Glomerular endothelial cell (primary cell): ENCODE results near the gene TMEM186. TPM values are rescaled to one million over a fixed set of nuclear protein-coding genes. Genes with fewer than 3 reads are reported as not detected.
"Not testable (repeated sequence)": the region's sequence is repeated elsewhere in the genome, so short reads cannot be mapped to it uniquely, and the experiment has no call there.

ENCODE experiments used
- DNase-seq: peaks from one replicate; pipeline ENCODE4 v3.0.0-alpha.2; 2011; ENCODE audit warnings: low read depth, low spot score; ENCODE audit errors: extremely low read depth
- total RNA-seq: library from RNA; depleted of rRNA; stranded (reverse); fragments of >200 nt; gene quantifications from 2 replicates; pipeline ENCODE4 v1.2.3, GENCODE V29; 2015

Gene TMEM186
- total RNA-seq, 1 donor from 2014 or later = 6.1 TPM

DNA sequence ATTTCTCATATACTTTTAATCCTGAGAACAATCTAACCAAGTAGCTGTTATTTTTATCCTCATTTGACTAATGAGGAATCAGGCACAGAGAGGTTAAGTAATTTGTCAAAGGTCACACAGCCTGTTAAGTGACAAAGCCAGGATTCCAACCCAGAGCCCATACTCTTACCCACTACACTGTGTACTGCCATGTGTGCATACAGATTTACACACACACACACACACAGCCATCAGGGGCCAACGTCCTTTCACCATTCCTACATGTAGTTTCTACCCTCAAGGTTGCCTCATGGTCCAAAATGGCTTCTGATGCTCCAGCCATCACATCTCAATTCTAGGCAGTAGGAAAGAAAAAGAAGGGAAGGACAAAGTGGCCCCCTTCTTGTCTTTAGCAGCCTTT lies 22.1 kb downstream of the TMEM186 start:
- no peak for DNase-seq

DNA sequence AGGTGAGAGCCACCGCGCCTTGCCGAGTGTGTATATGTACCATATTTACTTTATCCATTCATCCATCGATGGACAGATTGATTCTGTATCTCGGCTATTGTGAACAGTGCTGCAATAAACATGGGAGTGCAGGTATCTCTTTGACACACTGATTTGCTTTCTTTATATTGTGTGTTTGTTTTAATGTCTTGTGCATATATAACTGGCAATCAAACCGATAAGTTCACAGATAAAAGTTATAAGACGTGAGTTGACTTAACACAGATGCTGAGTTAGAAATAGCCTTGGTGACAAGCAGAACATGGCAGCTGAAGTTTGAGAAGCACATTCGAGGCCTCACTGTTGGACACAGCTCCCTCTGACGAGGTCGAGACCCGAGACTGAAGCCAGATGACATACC lies 23.2 kb downstream of the TMEM186 start:
- DNase-seq = no peak

DNA sequence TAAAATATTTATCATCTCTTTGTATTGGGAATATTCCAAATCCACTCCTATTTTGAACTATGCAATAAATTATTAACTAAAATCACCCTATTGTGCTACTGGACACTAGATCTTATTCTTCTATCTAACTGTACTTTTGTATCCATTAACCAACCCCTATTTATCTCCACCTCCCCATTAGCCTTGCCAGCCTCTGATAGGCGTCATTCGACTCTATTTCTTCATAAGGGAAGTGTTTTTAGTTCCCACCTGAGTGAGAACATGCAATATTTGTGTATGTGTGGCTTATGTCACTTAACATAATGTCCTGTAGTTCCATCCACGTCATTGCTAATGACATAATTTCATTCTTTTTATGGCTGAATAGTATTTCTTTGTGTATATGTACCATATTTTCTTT lies 23.9 kb downstream of the TMEM186 start:
- no peak for DNase-seq

DNA sequence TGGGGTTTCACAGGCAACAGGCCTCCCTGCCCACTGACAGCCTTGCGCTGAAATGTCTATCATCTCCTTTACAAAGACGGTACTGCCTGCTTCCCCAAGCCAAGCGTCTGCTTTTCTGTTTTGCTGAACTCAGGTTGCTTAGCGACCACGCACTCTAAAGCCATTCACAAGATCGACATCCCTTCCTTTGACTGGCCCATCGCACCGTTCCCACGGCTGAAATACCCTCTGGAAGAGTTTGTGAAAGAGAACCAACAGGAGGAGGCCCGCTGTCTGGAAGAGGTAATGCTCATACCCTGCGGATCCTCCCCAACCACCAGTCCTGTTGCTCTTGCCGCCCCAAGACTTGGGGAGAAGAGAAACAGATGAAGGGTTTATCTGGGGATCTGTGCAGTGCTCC lies 28.7 kb downstream of the TMEM186 start:
- DNase-seq = no peak

DNA sequence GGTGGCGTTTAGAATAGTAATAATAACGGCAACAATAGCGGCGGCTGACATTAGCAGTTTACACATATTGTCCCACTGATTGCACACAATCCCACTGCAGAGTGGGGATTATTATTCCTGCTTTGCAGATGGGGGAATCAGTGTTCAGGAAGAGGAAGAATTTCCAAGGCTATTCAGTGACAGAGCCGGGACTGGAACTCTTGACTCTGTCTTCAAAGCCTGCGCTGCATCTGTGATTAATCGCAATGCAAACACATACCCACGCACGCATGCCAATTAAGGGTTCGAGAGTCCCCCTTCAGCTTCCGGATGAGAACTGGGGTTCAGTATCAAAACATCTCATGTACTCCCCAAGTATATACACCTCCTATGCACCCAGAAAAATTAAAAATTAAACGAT lies 29.2 kb downstream of the TMEM186 start:
- DNase-seq = no peak

DNA sequence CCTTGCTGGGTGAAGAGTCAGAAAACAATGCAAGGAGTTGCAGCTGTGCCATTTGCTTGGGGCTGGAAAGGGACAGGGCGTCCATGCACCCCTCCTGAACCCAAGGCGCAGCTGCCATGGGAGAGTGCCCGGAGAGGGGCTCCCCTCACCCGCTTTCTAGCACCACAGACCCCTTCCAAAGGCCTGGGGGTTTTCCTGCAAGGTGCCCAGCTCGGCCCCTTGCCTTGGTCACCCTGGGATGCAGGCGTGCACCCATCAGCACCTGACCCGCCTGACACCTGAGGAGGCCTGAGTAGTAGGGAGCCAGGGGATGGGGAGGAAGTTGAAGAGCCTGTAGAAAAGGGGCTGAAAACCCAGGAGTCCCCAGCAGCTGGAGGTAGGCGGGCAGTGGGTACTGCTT lies 30.3 kb downstream of the TMEM186 start:
- DNase-seq = no peak

DNA sequence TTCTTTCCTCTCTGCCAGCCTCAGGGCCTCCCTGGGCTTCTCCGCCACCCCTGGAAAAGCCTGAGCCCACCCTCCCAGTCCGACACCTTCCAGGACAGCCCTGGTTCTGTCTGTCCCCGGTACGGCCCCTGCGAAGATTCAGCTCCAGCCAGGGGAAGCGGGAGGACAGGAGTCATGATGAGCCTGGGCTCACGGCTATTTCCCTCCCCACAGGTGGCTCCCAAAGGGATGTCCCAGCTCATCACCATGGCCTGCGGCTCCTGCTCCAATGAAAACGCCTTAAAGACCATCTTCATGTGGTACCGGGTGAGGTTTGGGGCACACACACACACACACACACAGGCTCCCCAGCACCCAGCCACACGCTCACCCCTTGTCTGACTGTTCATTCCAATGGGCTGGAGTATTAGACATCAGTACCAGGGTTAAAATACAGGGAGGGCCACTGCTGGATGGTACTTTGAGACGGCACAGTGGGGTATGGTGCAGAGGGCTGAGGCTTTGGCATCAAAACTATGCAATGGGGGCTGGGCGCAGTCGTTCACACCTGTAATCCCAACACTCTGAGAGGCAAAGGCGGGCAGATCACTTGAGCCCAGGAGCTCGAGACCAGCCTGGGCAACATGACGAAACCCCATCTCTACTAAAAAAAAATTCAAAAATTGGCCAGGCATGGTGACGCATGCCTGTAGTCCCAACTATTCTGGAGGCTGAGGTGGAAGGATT lies 32.8 kb downstream of the TMEM186 start:
- DNase-seq = no peak

DNA sequence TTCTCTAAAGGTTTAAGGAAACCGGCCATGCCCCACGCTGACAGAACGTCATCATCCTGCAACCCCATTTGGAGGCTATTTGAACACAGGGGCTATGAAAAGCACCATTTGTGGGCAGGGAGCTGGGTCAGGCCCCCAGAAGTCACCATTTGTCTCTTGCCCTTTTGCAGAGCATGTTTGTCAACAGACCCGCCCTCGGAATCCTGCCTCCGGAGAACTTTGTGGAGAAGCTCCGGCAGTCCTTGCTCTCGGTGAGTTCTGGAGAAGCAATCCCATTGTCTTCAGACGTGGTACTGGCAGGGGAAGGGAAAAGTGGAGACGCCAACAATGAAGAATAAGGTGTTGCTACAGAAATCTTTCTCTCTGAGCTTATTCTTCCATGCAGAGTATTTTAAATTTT lies 33.5 kb downstream of the TMEM186 start:
- no peak for DNase-seq

DNA sequence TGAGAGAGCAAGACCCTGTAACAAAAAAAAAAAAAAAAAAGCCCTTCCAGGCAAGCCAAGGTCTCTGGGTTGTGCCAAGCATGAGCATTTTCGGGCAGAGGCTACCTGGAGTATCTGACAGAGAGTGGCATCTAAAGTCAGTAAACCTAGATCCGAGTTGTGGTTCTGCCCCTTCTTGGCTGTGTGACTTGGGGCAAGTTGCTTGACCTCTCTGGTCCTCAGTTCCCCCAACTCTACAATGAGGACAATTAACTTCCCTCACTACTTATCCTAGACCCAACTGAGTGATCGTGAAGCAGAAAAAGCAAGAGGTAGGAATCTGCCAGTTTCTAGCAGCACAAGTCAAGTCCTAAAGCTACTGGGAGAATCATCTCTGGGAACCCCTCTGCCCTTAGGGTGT lies 34.4 kb downstream of the TMEM186 start:
- DNase-seq = no peak

DNA sequence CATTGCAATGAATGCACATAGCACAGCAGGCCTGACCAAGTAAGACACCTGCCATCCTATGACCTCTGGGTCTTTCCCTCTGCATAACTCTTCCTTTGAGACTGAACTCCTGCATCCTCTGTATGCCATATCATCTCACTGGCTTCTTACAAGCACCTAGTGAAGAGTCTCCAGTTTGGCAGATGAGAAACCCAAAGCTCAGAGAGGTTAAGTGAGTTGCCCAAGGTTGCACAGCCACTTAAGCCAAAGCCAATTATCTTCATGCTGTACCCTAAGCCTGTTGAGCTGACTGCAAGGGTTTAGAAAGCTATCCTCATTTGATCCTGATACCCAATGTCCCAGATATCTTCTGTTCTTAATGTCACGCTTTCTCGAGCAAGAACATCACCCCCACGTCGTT lies 35.2 kb downstream of the TMEM186 start:
- DNase-seq = no peak

DNA sequence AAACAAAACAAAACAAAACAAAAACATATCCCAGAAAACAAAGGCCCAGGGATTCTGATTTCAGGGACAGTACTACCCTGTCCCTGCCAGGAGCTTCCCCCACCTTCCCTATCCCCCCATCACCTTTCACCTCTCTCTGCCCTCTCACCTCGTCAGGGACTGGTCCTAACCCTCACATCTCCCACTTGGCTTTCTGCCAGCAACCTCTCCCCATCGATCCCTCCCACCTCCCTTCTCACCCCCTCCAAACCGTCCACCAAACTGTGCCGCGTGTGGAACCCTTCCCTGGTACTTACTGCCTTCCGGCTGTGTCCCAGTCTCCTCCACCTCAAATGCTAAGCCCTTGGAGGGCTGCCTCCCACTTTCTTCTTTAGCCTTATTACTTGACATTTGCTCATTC lies 36.4 kb downstream of the TMEM186 start:
- no peak for DNase-seq

DNA sequence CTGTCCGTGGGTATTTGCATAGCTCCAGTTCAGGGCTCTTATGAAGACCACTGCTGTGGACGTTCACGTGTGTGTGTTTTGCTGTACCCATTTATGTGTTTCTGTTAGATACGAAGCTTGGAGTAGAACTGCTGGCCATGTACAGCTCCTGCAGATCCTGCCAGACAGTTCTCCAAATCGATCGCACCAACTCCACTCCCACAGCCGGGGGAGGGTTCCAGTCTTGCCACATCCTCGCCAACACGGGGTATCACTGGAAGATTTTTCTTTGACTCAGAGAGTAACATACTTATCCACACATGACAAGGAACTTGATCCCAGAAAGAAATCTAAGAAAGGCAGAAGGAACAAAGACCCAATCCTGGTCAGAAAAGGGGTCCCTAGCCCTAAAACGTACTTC lies 37.4 kb downstream of the TMEM186 start:
- DNase-seq = no peak

DNA sequence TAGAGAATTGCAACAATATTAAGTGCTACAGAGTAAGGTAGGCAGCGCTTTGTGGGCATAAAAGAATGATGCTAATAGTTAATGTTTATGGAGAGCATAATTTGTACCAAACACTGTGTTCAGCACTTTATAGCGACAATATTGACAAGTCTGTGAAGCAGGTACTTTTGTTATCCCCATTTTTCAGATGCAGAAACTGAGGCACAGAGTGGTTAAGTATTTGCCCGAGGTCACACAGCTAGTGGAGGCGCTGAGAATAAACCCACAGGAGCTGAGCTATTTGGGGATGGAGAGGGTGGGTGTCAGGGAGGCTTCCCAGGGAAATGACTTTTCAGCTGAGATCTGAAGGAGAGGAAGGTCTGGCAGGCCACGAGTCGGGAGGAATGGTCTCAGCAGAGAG lies 39.4 kb downstream of the TMEM186 start:
- DNase-seq = no peak

DNA sequence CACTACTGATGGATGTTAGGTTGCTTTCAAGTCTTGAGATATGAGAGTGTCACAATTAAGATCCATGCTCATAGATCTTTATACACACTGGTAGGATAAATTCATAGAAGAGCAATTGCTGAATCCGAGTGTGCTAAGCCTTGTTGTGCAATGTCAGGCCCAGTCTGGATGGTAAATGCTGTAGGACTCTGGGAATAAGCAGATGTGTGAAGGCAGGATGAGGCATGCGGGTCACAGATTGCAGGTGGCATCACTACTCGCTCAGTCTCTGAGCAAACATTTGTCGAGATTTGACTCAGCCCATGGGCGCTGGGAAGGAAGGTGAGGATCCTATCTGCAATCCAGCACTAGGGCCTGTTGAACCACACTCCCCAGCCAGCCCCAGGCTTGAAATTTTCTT lies 40.7 kb downstream of the TMEM186 start:
- DNase-seq = no peak

DNA sequence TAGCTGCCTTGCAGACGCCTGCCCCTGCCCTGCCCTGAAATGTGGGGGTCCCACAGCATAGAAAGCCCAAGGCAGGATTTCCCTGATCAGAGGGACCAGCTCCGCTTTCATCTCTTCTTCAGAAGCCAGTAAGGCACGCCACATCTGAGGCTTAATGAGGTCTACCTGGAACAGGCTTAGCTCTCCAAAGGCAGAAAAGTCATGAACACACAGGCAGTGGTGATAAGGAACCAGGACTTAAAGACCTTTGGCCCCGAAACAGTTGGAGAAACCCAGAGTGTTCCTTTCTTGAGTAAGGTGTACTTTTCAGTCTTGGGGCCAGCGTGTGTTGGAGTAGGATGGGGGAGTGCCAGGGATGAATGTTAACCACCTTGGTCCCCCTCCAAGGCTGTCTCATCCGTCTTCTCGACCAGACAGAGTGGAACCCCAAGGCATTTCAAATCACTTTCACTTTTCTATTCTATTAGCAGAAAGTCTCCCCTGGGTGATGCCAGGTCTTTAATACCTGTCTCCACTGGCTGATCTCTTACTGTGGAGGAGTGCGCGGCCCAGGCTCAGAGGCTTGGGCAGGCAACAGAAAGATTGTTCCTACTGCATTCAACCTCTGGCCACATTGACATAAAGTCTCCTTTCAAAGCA lies 43.9 kb downstream of the TMEM186 start:
- no peak for DNase-seq

DNA sequence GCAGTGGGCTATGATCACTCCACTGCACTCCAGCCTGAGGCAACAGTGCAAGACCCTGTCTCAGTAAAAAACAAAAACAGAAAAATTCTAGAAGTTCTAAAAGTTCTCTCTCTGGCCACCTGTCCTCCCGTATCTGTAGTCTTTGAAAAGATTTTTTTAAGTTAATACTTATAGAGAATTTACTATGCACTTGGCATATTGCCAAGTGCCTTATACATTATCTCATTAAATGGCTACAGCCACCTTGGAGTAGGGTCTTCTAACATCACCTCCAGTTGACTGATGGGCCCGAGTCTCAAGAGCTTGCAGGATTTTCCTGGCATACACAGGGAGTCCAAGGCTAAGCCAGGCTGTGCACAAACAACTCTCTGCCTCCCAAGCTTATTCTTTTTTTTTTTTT lies 44.7 kb downstream of the TMEM186 start:
- DNase-seq = no peak

DNA sequence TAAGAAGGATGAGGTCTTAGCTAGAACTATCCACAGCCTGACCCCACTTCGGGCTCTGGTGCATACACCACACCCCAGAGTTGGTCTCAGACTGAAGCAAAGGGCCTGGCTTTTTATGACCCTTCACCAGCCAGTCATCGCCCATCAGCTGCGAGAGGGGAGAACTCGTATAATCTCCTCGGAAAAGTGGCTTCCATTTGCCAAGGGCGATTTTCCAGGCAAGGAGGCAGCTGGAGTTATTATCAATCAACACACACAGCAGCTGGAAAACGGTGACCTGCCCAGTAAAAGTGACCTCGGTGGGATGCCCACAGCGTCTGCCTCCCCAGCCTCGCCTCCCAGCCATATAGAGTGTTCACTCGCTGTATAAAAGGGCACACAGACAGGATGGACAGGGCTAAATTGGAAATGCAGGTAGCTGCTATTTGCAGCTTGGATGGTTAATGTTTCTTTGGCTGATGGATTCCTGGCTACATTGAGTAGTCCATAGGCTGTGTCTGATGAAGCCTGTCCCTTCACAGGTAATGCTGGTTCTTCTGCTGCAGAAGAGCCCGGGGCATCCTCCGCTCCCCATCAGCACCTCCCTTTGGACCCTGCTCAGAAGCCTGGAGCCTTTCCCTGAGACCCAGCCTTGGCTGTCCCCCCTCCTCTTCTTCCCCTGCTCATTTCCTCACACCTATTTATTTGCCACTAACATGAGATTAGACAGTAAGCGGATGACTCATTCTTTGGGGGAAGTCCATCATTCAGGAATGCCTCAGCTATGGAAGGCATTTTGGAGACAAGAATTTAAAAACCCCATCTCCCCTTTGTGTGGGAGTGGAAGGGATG lies 45.7 kb downstream of the TMEM186 start:
- no peak for DNase-seq

DNA sequence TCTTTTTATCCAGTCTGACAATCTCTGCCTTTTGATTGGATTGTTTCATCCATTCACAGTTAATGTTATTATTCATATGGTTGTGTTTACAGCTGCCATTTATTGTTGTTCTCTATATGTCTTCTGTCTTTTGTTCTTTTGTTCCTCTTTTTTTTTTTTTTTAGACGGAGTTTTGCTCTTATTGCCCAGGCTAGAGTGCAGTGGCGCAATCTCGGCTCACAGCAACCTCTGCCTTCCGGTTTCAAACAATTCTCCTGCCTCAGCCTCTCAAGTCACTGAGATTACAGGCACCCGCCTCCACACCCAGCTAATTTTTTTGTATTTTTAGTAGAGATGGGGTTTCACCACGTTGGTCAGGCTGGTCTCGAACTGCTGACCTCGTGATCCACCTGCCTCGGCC lies 48.5 kb downstream of the TMEM186 start:
- not testable (repeated sequence) for DNase-seq
